ENCODE measurements around the gene STXBP5. TPM values are rescaled to one million over a fixed set of nuclear protein-coding genes. Genes with fewer than 3 reads are reported as not detected.

Gene STXBP5
- total RNA-seq, 2 experiments from 2014 or later = 21.0 to 22.5 TPM

- H3K9me3 ChIP-seq (ENCODE audit: control insufficient read depth in 1 of 2, insufficient read depth in 1 of 2, low read length in 2 of 2) = no peaks in the 10 kb centered on the region
- CTCF ChIA-PET = no interaction called here
- TF ChIP-seq CTCF (IDR thresholded peaks at IDR 0.05) = no peak
- Mint-ChIP-seq H3K4me1 (ENCODE audit: low read depth) (peaks cover 21% of the 10 kb centered on the region), H3K9me3 (no peaks in the 10 kb centered on the region), H3K36me3 (ENCODE audit: low read depth) (peaks cover 44% of the 10 kb centered on the region), H3K27ac (peak overlapping the region; percentile 82), H3K27me3 (no peaks in the 10 kb centered on the region), H3K4me3 (peak overlapping the region; percentile 65)
- intact Hi-C loops (cut with DNase I, micrococcal nuclease) = loop anchor here in 1 of 2 experiments (10.0 kb wide), 1 partner anchor 118 kb away; the partner anchor contains the start of gene STXBP5
- POLR2A ChIA-PET = no interaction called here
- DNase-seq = peak in 4 of 14 experiments; percentile 6 to 61 (median 58)
- H3K36me3 ChIP-seq (ENCODE audit: insufficient read depth, low read length) = peaks cover 37% of the 10 kb centered on the region
- peaks cover 6% of the 10 kb centered on the region for H3K4me1 ChIP-seq (ENCODE audit: insufficient read depth, low read length)
- peak; percentile 89 for ATAC-seq (ENCODE audit: poor library complexity)
- H3K4me3 ChIP-seq (ENCODE audit: low read length) = peak overlapping the region; percentile 29
- peak overlapping the region in 1 of 2 donors; percentile 49 for H3K27ac ChIP-seq (ENCODE audit: low read depth in 1 of 2, low read length in 2 of 2)
- H3K27me3 ChIP-seq (ENCODE audit: control insufficient read depth in 1 of 2, insufficient read depth in 2 of 2, low read length in 2 of 2) = no peaks in the 10 kb centered on the region
These were observed 118.3 kb downstream of the STXBP5 start for GRCh38 chr6:147322299-147323162.

DNA sequence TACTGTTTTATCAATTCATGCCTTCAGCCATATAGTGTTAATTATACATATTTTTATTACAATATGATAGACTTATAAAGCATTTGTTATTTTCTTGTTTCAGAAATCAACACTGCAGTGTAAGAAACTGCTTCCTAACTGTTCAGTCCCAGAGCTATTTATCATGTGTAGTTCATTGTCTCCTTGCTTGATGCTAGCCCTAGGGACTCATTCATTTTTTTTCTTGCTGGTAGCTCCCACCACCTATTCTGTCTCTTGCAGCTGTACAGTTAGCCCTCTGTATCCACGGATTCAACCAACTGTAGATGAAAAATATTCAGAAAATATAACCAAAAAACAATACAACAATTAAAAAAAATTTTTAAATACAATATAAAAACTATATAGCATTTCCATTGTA is 121.3 kb downstream of the STXBP5 start:
- TF ChIP-seq CTCF (IDR thresholded peaks at IDR 0.05) = no peak
- ATAC-seq (ENCODE audit: poor library complexity) (no peak), DNase-seq (no peak)
- no peaks in the 10 kb centered on the region for H3K9me3 ChIP-seq (ENCODE audit: control insufficient read depth in 1 of 2, insufficient read depth in 1 of 2, low read length in 2 of 2)
- peaks cover 48% of the 10 kb centered on the region for H3K36me3 Mint-ChIP-seq (ENCODE audit: low read depth)
- H3K27ac Mint-ChIP-seq = no peak overlapping the region
- H3K4me1 ChIP-seq (ENCODE audit: insufficient read depth, low read length) = peaks cover 6% of the 10 kb centered on the region
- no peak overlapping the region for H3K4me3 Mint-ChIP-seq
- H3K27me3 ChIP-seq (ENCODE audit: control insufficient read depth in 1 of 2, insufficient read depth in 2 of 2, low read length in 2 of 2) = no peaks in the 10 kb centered on the region
- no peaks in the 10 kb centered on the region for H3K9me3 Mint-ChIP-seq
- peaks cover 21% of the 10 kb centered on the region for H3K4me1 Mint-ChIP-seq (ENCODE audit: low read depth)
- POLR2A ChIA-PET = no interaction called here
- no peaks in the 10 kb centered on the region for H3K27me3 Mint-ChIP-seq
- H3K4me3 ChIP-seq (ENCODE audit: low read length) = no peak overlapping the region
- H3K27ac ChIP-seq (ENCODE audit: low read depth in 1 of 2, low read length in 2 of 2) = no peak overlapping the region
- peaks cover 37% of the 10 kb centered on the region for H3K36me3 ChIP-seq (ENCODE audit: insufficient read depth, low read length)
- CTCF ChIA-PET = no interaction called here
- intact Hi-C loops (cut with DNase I, micrococcal nuclease) = loop anchor here in 1 of 2 experiments (10.0 kb wide), 1 partner anchor 121 kb away; the partner anchor contains the start of gene STXBP5

- H3K4me1 Mint-ChIP-seq (ENCODE audit: low read depth) = no peaks in the 10 kb centered on the region
- no peak overlapping the region for H3K27ac ChIP-seq (ENCODE audit: low read depth in 1 of 2, low read length in 2 of 2)
- no peak for TF ChIP-seq CTCF (IDR thresholded peaks at IDR 0.05)
- ChIA-PET CTCF (no interaction called here), POLR2A (no interaction called here)
- DNase-seq = no peak
- no peak overlapping the region for H3K4me3 Mint-ChIP-seq
- no peaks in the 10 kb centered on the region for H3K9me3 Mint-ChIP-seq
- no peak overlapping the region for H3K27ac Mint-ChIP-seq
- no peak overlapping the region for H3K4me3 ChIP-seq (ENCODE audit: low read length)
- intact Hi-C loops (cut with DNase I, micrococcal nuclease) = no loop called here
- H3K27me3 ChIP-seq (ENCODE audit: control insufficient read depth in 1 of 2, insufficient read depth in 2 of 2, low read length in 2 of 2) = no peaks in the 10 kb centered on the region
- H3K27me3 Mint-ChIP-seq = no peaks in the 10 kb centered on the region
- H3K36me3 Mint-ChIP-seq (ENCODE audit: low read depth) = peaks cover 59% of the 10 kb centered on the region
- H3K36me3 ChIP-seq (ENCODE audit: insufficient read depth, low read length) = peaks cover 27% of the 10 kb centered on the region
- H3K9me3 ChIP-seq (ENCODE audit: control insufficient read depth in 1 of 2, insufficient read depth in 1 of 2, low read length in 2 of 2) = no peaks in the 10 kb centered on the region
- H3K4me1 ChIP-seq (ENCODE audit: insufficient read depth, low read length) = no peaks in the 10 kb centered on the region
- no peak for ATAC-seq (ENCODE audit: poor library complexity)
These were observed 127.2 kb downstream of the STXBP5 start for GRCh38 chr6:147331401-147331800.
